AG09309 (cell line): ENCODE measurements around the gene NIN.

ENCODE experiments used
- DNase-seq: peaks from one replicate; pipeline ENCODE4 v3.0.0-alpha.2; 2010; ENCODE audit warnings: low read depth
- H3K4me3 ChIP-seq: 2 replicates; pipeline ENCODE4 v1.5.1; 2011; ENCODE audit warnings: mild to moderate bottlenecking, low read depth, low read length, moderate library complexity; ENCODE audit not compliant: control insufficient read depth
- CTCF ChIP-seq: IDR thresholded peaks from 2 replicates; pipeline ENCODE4 v1.5.1; 2011; ENCODE audit warnings: mild to moderate bottlenecking, low read depth, low read length, inconsistent platforms; ENCODE audit not compliant: insufficient read depth, control insufficient read depth; ENCODE audit errors: missing control alignments

NIN gene

GRCh38 chr14:50785457-50786063 lies 45.4 kb downstream of the NIN start:
- DNase-seq = no peak
- no peak overlapping the region for H3K4me3 ChIP-seq
- TF ChIP-seq CTCF = no peak

GRCh38 chr14:50784683-50785456 lies 46.1 kb downstream of the NIN start:
- H3K4me3 ChIP-seq = no peak overlapping the region
- no peak for DNase-seq
- TF ChIP-seq CTCF = no peak

GRCh38 chr14:50783563-50783962 lies 47.4 kb downstream of the NIN start:
- DNase-seq = no peak
- H3K4me3 ChIP-seq = no peak overlapping the region
- TF ChIP-seq CTCF = no peak

- DNase-seq = no peak
- no peak for TF ChIP-seq CTCF
- no peak overlapping the region for H3K4me3 ChIP-seq
These were observed 50.6 kb downstream of the NIN start for GRCh38 chr14:50780393-50780792.

GRCh38 chr14:50778721-50779483 lies 52.1 kb downstream of the NIN start:
- no peak overlapping the region for H3K4me3 ChIP-seq
- DNase-seq = no peak
- no peak for TF ChIP-seq CTCF

- H3K4me3 ChIP-seq = no peak overlapping the region
- no peak for DNase-seq
- no peak for TF ChIP-seq CTCF
These were observed 54.4 kb downstream of the NIN start for GRCh38 chr14:50776522-50776921.
